Endothelial cell of umbilical vein (primary cell): Measurements from ENCODE around the gene DUSP28. TPM values are rescaled to one million over a fixed set of nuclear protein-coding genes. Genes with fewer than 3 reads are reported as not detected.

ENCODE experiments used
- BruUV-seq: library from RNA; stranded (reverse); fragments of 400-500 nt; replicated peaks from 2 replicates; lab custom pipeline; 2021; lab: Mats Ljungman, UMichigan
- CTCF ChIA-PET: fragments of 300-600, 350-600 bp; sonication (Branson Sonifier 250); formaldehyde crosslinking; loops from one replicate; lab custom pipeline; 2021; ENCODE audit warnings: antibody characterized with exemption, inconsistent platforms; lab: Charles Lee
- POLR2A ChIA-PET: fragments of 300-600, 350-600 bp; sonication (Branson Sonifier 250); formaldehyde crosslinking; loops from one replicate; lab custom pipeline; 2021; ENCODE audit warnings: antibody characterized with exemption, inconsistent platforms; lab: Charles Lee
- DNase-seq: peaks from one replicate; pipeline ENCODE4 v3.0.0-alpha.2; 2011; ENCODE audit warnings: low read depth, low spot score
- FAIRE-seq: peaks from 2 replicates; lab custom pipeline; 2011; peaks lifted over from hg19 to GRCh38; lab: Jason Lieb, UNC
- H2AFZ ChIP-seq: 2 replicates; pipeline ENCODE4 v1.6.0; 2012; ENCODE audit warnings: low read depth, low read length, control low read depth, inconsistent platforms
- H3K27ac ChIP-seq: 2 replicates; pipeline ENCODE4 v1.5.1; 2011; ENCODE audit warnings: low read depth, mild to moderate bottlenecking, control low read depth, low read length, moderate library complexity; ENCODE audit not compliant: insufficient read depth
- H3K27me3 ChIP-seq, 2 experiments: 2 replicates each; pipeline versions ENCODE4 v1.6.0 to v1.6.1; 2011; ENCODE audit warnings: low read length in 2 of 2, mixed read lengths in 1 of 2; ENCODE audit not compliant: control insufficient read depth in 2 of 2, insufficient read depth in 2 of 2
- H3K36me3 ChIP-seq, 2 experiments: 2 replicates in 1 of 2; 3 replicates in 1 of 2; pipeline ENCODE4 v1.5.1; 2011; ENCODE audit warnings: low read length in 2 of 2, mild to moderate bottlenecking in 1 of 2, moderate library complexity in 1 of 2; ENCODE audit not compliant: control insufficient read depth in 2 of 2, insufficient read depth in 2 of 2; ENCODE audit errors: extremely low read depth in 1 of 2
- H3K4me1 ChIP-seq: 3 replicates; pipeline ENCODE4 v1.5.1; 2011; ENCODE audit warnings: mild to moderate bottlenecking, low read length; ENCODE audit not compliant: control insufficient read depth, insufficient read depth; ENCODE audit errors: extremely low read depth
- H3K4me2 ChIP-seq: 2 replicates; pipeline ENCODE4 v1.6.1; 2011; ENCODE audit warnings: low read length, control low read depth, mixed read lengths; ENCODE audit not compliant: insufficient read depth
- H3K4me3 ChIP-seq, 3 experiments: fragments of 200-600 bp in 1 of 3; sonication (generic), shearing (Covaris generic) in 1 of 3; replicated peaks in 1 of 3; 2 replicates each; pipeline ENCODE4 v1.5.1; 2011 to 2016; ENCODE audit warnings: control low read depth in 3 of 3, low read length in 3 of 3, mild to moderate bottlenecking in 2 of 3, inconsistent platforms in 1 of 3, low read depth in 1 of 3, moderate library complexity in 1 of 3; ENCODE audit not compliant: insufficient read depth in 1 of 3
- H3K79me2 ChIP-seq: 2 replicates; pipeline ENCODE4 v1.6.0; 2012; ENCODE audit warnings: low read length, inconsistent platforms; ENCODE audit not compliant: control insufficient read depth, insufficient read depth
- H3K9ac ChIP-seq: replicated peaks from 2 replicates; pipeline ENCODE3; 2011; ENCODE audit warnings: low read length, control low read depth; ENCODE audit not compliant: insufficient read depth; ENCODE audit errors: extremely low read depth
- H3K9me1 ChIP-seq: replicated peaks from 3 replicates; pipeline ENCODE4 v1.6.0; 2011; ENCODE audit warnings: mild to moderate bottlenecking, low read length; ENCODE audit not compliant: control insufficient read depth, insufficient read depth; ENCODE audit errors: extremely low read depth
- H3K9me3 ChIP-seq: replicated peaks from 2 replicates; pipeline ENCODE4 v1.5.1; 2012; ENCODE audit warnings: low read length, inconsistent platforms; ENCODE audit not compliant: control insufficient read depth, insufficient read depth
- H4K20me1 ChIP-seq: replicated peaks from 2 replicates; pipeline ENCODE3; 2011; ENCODE audit warnings: mild to moderate bottlenecking, low read length; ENCODE audit not compliant: control insufficient read depth, insufficient read depth; ENCODE audit errors: extremely low read depth
- EZH2 ChIP-seq: IDR thresholded peaks from 2 replicates; pipeline ENCODE4 v1.6.1; 2012; ENCODE audit warnings: borderline replicate concordance, low read depth, mild to moderate bottlenecking, moderate library complexity, low read length, inconsistent platforms; ENCODE audit not compliant: severe bottlenecking
- FOS ChIP-seq: IDR thresholded peaks from 2 replicates; pipeline ENCODE4 v1.6.1; 2011; ENCODE audit warnings: mild to moderate bottlenecking, low read length, moderate library complexity, borderline replicate concordance; ENCODE audit not compliant: insufficient read depth
- GATA2 ChIP-seq: IDR thresholded peaks from 2 replicates; pipeline ENCODE4 v1.7.0; 2011; ENCODE audit warnings: low read depth, mild to moderate bottlenecking, moderate library complexity, mixed read lengths, low read length; ENCODE audit not compliant: insufficient read length, insufficient read depth
- JUN ChIP-seq: IDR thresholded peaks from 2 replicates; pipeline ENCODE4 v1.6.1; 2011; ENCODE audit warnings: borderline replicate concordance, low read depth; ENCODE audit not compliant: insufficient read length, insufficient read depth
- MAX ChIP-seq: IDR thresholded peaks from 2 replicates; pipeline ENCODE4 v1.6.1; 2011; ENCODE audit not compliant: insufficient read depth, insufficient read length
- MYC ChIP-seq: IDR thresholded peaks from one replicate; pipeline ENCODE4 v1.6.1; 2011; ENCODE audit warnings: mild to moderate bottlenecking, low read depth, low read length
- POLR2A ChIP-seq: IDR thresholded peaks from 2 replicates; pipeline ENCODE4 v1.6.1; 2012; ENCODE audit warnings: low read depth, mild to moderate bottlenecking, control low read depth, low read length
- POLR2AphosphoS5 ChIP-seq: IDR thresholded peaks from 2 replicates; pipeline ENCODE4 v1.6.1; 2012; ENCODE audit warnings: low read depth, mild to moderate bottlenecking, control low read depth, low read length, moderate library complexity; ENCODE audit not compliant: insufficient read depth
- dilution Hi-C: fragments of 300-500 bp; cut with MboI; formaldehyde crosslinking; loops from one replicate; pipeline ENCODE4 v1.15.0; 2019; ENCODE audit warnings: low sequenced_read_pairs; ENCODE audit not compliant: extremely low pct_ligation_motif_present
- intact Hi-C: fragments of 100-400 bp; cut with micrococcal nuclease; formaldehyde crosslinking; loops from one replicate; pipeline ENCODE4 v1.10.0; 2022
- polyA plus RNA-seq, 4 experiments: library from polyadenylated mRNA; depleted of rRNA in 3 of 4; stranded (reverse) in 3 of 4; unstranded in 1 of 4; fragments of >200 nt; gene quantifications; 2 replicates each; pipeline versions ENCODE4 v1.2.1 to v1.2.3, GENCODE V29; 2011 to 2012; ENCODE audit warnings: missing spikeins in 1 of 4
- total RNA-seq: library from RNA; stranded (reverse); gene quantifications from 2 replicates; pipeline ENCODE4 v1.2.3, GENCODE V29; 2021
- TF ChIP-seq, protein P1 (sequence below), 2 donors: IDR thresholded peaks; 1 replicate in 1 of 2; 2 replicates in 1 of 2; pipeline ENCODE4 v1.5.1; 2011; ENCODE audit warnings: low read length in 2 of 2, mild to moderate bottlenecking in 2 of 2, moderate library complexity in 2 of 2, control low read depth in 1 of 2, inconsistent platforms in 1 of 2, low read depth in 1 of 2; ENCODE audit not compliant: insufficient read depth in 1 of 2; ENCODE audit errors: extremely low read depth in 1 of 2

DUSP28 gene
- total and polyA plus RNA-seq, 2 donors (not counting 3 experiments of a cell fraction or from before 2014, with no cell fraction given): 2.2 to 4.3 TPM

DNA sequence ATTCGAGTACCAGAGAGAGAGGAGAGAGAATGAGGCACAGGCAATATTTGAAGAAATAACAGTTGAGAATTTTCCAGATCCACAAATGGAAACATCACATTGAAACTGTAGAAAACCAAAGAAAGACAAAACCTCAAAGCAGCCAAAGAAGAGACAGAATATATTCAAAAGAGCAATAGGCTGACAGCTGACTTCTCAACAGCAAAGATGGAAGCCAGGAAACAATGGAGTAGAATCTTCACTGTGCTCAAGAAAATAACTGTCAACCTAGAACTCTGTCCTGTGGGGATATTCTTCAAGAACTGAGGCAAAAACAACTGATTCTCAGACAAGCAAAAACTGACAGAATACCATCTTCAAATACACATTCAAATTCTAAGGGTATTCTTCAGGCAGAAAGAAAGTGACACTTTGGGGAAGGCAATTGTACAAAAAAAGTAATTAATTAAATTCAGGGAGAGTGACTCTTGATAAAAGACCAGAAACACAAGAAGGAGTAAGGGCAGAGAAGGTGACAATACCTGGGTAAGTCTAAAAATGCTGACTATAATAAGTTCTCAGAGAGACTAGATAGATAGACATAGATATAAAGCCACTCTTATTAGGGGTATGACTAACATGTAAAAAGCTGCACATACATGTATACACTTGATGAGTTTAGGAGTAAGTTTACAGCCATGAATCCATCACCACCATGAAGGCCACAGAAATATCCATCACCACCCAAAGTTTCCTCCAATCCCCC lies 28.0 kb upstream of the DUSP28 start:
- no peaks in the 10 kb centered on the region for H4K20me1 ChIP-seq
- no peak overlapping the region for H3K4me3 ChIP-seq
- H3K27me3 ChIP-seq: no peaks in the 10 kb centered on the region
- H2AFZ ChIP-seq: no peak overlapping the region
- no TSS peak for BruUV-seq
- no peaks in the 10 kb centered on the region for H3K79me2 ChIP-seq
- H3K9ac ChIP-seq: no peak overlapping the region
- ChIA-PET CTCF (no interaction called here), POLR2A (no interaction called here)
- no peaks in the 10 kb centered on the region for H3K4me1 ChIP-seq
- no peak for FAIRE-seq
- dilution Hi-C loops (no loop called here), intact Hi-C loops (no loop called here)
- H3K36me3 ChIP-seq: peaks cover 0 to 2% of the 10 kb centered on the region in 2 experiments
- H3K9me1 ChIP-seq: no peaks in the 10 kb centered on the region
- no peak for TF ChIP-seq MAX
- no peak for TF ChIP-seq MYC
- no peak for TF ChIP-seq JUN
- no peak overlapping the region for H3K27ac ChIP-seq
- H3K9me3 ChIP-seq: no peaks in the 10 kb centered on the region
- DNase-seq: no peak
- H3K4me2 ChIP-seq: no peak overlapping the region

DNA sequence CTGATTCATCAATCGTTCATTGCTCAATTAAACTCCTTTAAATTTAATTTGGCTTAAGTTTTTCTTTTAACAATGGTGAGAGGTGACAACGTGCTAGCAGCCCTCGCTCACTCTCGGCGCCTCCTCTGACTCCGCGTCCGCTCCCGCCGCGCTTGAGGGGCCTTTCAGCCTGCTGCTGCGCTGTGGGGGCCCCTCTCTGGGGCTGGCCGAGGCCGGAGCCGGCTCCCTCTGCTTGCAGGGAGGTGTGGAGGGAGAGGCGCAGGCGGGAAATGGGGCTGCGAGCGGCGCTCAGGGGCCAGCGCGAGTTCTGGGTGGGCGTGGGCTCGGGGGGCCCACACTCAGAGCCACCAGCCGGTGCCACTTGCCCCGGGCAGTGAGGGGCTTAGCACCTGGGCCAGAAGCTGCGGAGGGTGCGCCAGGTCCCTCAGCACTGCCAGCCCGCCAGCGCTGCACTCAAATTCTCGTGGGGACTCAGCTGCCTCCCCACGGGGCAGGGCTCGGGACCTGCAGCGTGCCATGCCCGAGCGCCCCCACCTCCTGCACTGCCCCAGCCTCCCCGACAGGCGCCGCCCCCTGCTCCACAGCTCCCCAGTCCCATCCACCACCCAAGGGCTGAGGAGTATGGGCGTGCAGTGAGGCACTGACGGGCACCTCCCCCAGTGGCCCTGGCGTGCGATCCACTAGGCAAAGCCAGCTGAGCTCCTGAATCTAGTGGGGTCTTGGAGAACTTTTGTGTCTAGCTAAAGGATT lies 22.0 kb upstream of the DUSP28 start:
- Histone ChIP-seq H3K9me3 (no peaks in the 10 kb centered on the region), H3K9me1 (no peaks in the 10 kb centered on the region), H3K36me3 (peaks cover 0 to 2% of the 10 kb centered on the region in 2 experiments), H3K27me3 (no peaks in the 10 kb centered on the region), H3K9ac (no peak overlapping the region), H2AFZ (no peak overlapping the region), H3K4me1 (no peaks in the 10 kb centered on the region), H3K4me3 (no peak overlapping the region), H3K79me2 (no peaks in the 10 kb centered on the region), H4K20me1 (no peaks in the 10 kb centered on the region), H3K27ac (no peak overlapping the region), H3K4me2 (no peak overlapping the region)
- intact Hi-C loops: no loop called here
- ChIA-PET POLR2A (no interaction called here), CTCF (interaction anchor here (1.8 kb wide), 1 partner anchor 24 kb away, joined by 4 read pairs; no protein-coding TSS in a partner anchor)
- TF ChIP-seq JUN (no peak), POLR2AphosphoS5 (no peak), POLR2A (no peak), EZH2 (no peak), GATA2 (no peak), MAX (no peak), MYC (no peak), FOS (no peak)
- TF ChIP-seq, protein P1, sequence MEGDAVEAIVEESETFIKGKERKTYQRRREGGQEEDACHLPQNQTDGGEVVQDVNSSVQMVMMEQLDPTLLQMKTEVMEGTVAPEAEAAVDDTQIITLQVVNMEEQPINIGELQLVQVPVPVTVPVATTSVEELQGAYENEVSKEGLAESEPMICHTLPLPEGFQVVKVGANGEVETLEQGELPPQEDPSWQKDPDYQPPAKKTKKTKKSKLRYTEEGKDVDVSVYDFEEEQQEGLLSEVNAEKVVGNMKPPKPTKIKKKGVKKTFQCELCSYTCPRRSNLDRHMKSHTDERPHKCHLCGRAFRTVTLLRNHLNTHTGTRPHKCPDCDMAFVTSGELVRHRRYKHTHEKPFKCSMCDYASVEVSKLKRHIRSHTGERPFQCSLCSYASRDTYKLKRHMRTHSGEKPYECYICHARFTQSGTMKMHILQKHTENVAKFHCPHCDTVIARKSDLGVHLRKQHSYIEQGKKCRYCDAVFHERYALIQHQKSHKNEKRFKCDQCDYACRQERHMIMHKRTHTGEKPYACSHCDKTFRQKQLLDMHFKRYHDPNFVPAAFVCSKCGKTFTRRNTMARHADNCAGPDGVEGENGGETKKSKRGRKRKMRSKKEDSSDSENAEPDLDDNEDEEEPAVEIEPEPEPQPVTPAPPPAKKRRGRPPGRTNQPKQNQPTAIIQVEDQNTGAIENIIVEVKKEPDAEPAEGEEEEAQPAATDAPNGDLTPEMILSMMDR (IDR thresholded peaks at IDR 0.05; ENCODE audit: extremely low read depth in 1 of 2, insufficient read depth in 1 of 2, low read depth in 1 of 2, low read length in 2 of 2): no peak
- dilution Hi-C loops: no loop called here
- no peak for FAIRE-seq
- no peak for DNase-seq
- no TSS peak for BruUV-seq
